GM21786 (cell line): ENCODE measurements around the gene TK1.
"Not testable (repeated sequence)": the region's sequence is repeated elsewhere in the genome, so short reads cannot be mapped to it uniquely, and the experiment has no call there.

ENCODE experiments used
- ATAC-seq: cut with Tn5 transposase; IDR thresholded peaks from one replicate; pipeline ENCODE4 v1.9.1; 2021; ENCODE audit not compliant: unreplicated experiment

TK1 gene

GRCh38 chr17:78186692-78187595, at the start of gene TK1, which contains the start of gene AFMID:
TK1 (minus strand) TSS chr17:78187052; CDS start chr17:78186994, 58 bp downstream.
AFMID (plus strand) TSS chr17:78187362; CDS start chr17:78187371, 9 bp downstream.
- ATAC-seq: peak; percentile 85

GRCh38 chr17:78235885-78236284, 49.0 kb upstream of the TK1 start:
- no peak for ATAC-seq

- ATAC-seq: not testable (repeated sequence)
Observed at GRCh38 chr17:78235022-78235421, 48.2 kb upstream of the TK1 start.

- no peak for ATAC-seq
Observed at GRCh38 chr17:78234261-78234865, 47.5 kb upstream of the TK1 start.

- ATAC-seq: no peak
Observed at GRCh38 chr17:78233678-78234077, 46.8 kb upstream of the TK1 start.

- no peak for ATAC-seq
Observed at GRCh38 chr17:78232859-78233173, 46.0 kb upstream of the TK1 start.

GRCh38 chr17:78231991-78232858, 45.4 kb upstream of the TK1 start:
- no peak for ATAC-seq

- ATAC-seq: no peak
Observed at GRCh38 chr17:78230996-78231935, 44.4 kb upstream of the TK1 start, which contains the start of gene TMEM235. TMEM235 (plus strand) TSS chr17:78231631; CDS start chr17:78232024, 393 bp downstream.

GRCh38 chr17:78230252-78230962, 43.6 kb upstream of the TK1 start:
- ATAC-seq: no peak

- ATAC-seq: no peak
Observed at GRCh38 chr17:78228176-78228575, 41.3 kb upstream of the TK1 start.

- no peak for ATAC-seq
Observed at GRCh38 chr17:78227455-78227916, 40.6 kb upstream of the TK1 start.

GRCh38 chr17:78226759-78227454, 40.1 kb upstream of the TK1 start:
- no peak for ATAC-seq

GRCh38 chr17:78226055-78226758, 39.4 kb upstream of the TK1 start:
- no peak for ATAC-seq

- no peak for ATAC-seq
Observed at GRCh38 chr17:78225088-78225865, 38.4 kb upstream of the TK1 start.

- ATAC-seq: no peak
Observed at GRCh38 chr17:78224231-78225087, 37.6 kb upstream of the TK1 start.

GRCh38 chr17:78223765-78224164, 36.9 kb upstream of the TK1 start:
- ATAC-seq: no peak

GRCh38 chr17:78223061-78223460, 36.2 kb upstream of the TK1 start:
- ATAC-seq: no peak
